SW 1271 (cell line): Measurements from ENCODE around the gene BRINP1.

ENCODE experiments used
- DNase-seq, 2 experiments: peaks; one replicate each; lab custom pipeline; 2025; lab: John Stamatoyannopoulos, UW

The BRINP1 gene

DNA sequence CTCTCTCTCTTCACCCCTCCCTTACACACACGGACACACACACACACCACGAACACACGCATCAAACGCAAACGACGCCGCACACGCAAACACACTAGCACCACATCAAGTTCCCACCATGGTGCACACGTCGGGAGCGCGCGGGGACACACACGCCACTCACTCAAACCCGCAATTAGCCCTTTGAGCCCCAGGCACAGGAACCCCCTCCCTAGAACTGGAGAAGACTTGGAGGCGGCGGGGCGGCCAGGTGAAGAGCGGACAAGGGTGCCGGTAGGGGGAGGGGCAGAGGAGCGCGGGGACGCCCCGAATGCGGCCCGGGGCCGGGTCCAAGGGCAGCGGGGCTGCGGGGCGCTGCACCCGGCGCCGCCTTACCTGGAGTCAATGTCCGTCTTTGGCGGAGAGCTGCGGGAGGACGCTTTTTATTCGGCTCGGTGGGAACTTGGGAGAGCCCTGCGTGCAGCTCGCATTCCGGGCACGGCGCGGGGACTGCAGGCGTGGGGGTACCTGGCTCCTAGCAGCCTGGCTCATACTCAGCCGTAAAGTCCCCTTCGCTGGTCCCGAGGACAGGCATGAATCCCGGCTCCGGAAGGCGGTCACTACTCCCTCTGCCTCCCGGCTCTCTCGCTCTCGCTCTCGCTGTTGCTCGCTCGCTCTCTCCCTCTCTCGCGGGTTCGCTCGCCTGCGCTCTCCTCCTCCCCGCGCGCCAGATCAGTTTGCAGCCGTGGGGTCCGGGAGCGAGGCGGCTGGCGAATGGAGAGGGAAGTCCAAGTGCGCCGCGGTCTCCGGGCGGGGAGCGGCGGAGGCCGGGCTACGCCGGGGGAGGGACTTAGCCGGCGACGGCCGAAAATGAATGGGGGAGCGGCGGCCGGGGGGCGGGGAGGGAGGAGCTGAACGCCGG, at the start of gene BRINP1:
Gene BRINP1 (minus strand): TSS at position 755 of the 901 bp plus-strand sequence. CDS start 56,080 bp downstream, outside the sequence.
- DNase-seq, result no peak

- no peak for DNase-seq
Observed at GRCh38 chr9:119418721-119419120, 49.5 kb upstream of the BRINP1 start.

DNA sequence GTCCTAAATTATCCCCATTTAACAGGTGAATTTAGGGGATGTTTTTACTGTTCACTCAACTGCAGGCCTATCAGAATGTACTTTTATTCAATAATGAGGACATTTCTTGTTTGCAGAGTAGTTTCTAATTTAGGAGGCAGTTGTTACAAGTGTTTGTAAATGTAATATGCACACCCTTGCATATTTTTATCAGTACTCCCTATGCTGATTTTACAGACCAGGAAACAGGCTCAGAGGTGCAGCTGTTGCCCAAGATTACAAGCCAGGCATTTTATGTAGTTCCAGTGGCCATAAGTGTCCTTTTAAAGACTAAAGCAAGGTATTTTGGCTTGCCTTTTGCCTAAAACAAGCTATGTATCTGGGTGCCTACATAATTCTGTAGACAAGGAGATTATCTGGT, 47.6 kb upstream of the BRINP1 start:
- DNase-seq, result no peak

DNA sequence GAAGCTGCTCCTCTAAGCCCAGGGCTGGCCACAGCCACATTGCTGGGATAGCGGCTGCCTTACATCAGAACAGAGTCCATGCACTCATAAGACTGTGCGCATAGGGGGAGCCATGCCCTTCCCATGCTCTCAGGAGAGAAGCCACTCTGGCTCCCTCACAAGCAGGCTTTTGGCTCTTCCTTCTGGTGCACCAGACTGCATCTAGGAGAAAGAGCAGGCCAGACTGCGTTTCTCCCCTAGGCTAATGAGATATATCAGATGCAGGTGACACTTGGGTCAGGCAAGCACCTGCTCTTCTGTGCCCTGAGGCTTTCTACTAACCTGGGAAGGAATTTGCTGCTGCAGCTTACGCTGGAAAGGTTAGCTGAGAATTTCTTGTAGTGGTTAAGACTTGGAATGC, 43.2 kb upstream of the BRINP1 start:
- no peak for DNase-seq

- no peak for DNase-seq
Observed at GRCh38 chr9:119409552-119409951, 40.3 kb upstream of the BRINP1 start.

DNA sequence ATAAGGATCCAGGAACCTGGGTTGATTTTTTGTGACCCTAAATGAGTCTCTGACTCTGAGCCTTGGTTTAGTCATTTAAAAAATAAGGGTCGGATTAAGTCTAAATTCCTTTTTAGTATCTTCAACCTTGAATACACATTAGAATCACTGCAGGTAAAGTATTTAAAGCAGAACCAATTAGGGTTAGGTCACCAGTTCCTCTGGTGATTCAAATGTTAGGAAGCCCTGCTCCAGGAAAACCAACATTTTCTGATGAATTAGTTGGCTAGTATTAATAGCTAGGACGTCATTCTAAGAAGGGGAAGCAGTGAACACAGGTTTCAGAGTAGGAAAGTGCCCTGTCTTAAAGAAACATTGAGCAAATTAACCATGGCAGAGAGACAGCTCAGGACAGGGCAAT, 31.4 kb upstream of the BRINP1 start:
- no peak for DNase-seq

- no peak for DNase-seq
Observed at GRCh38 chr9:119398350-119398749, 29.1 kb upstream of the BRINP1 start.

DNA sequence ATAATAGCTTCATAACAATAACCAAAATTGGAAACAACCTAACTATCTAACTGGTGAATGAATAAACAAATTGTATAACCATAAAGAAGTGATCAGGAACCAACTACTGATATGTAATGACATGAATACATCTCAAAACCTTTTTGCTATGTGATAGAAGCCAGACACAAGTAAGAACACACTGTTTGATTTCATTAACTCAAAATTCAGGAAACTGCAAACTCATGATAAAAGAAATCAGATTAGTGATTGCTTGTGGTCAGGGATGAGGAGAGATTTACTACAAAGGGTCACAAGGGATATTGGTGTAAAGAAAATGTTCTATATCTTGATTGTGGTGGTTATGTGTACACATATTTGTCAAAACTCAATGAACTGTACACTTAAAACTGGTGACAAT, 22.6 kb upstream of the BRINP1 start:
- no peak for DNase-seq

- peak in 1 of 2 experiments; percentile 10 for DNase-seq
Observed at GRCh38 chr9:119375892-119376291, 6.7 kb upstream of the BRINP1 start.

DNA sequence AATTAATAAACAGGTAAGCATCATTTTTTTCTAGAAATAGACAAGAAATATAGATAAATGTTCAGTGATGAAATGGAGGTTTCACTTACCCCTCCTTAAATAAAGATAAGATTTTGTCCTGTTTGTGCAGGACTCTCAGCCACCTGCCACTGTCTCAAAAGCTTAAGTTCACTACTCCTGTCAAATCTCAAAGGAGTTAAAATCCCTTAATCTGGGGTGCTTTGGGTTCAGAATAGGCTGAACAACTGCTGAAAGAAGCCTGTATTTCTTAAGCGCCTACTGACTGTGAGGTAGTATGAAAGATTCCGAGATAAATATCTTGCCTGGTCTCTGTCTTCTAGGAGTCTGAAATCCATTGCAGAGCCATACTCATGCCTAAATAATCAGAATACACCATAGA, 3.7 kb upstream of the BRINP1 start:
- DNase-seq, result no peak

GRCh38 chr9:119370816-119371215, 1.6 kb upstream of the BRINP1 start:
- DNase-seq, result peak in 1 of 2 experiments; percentile 1

DNA sequence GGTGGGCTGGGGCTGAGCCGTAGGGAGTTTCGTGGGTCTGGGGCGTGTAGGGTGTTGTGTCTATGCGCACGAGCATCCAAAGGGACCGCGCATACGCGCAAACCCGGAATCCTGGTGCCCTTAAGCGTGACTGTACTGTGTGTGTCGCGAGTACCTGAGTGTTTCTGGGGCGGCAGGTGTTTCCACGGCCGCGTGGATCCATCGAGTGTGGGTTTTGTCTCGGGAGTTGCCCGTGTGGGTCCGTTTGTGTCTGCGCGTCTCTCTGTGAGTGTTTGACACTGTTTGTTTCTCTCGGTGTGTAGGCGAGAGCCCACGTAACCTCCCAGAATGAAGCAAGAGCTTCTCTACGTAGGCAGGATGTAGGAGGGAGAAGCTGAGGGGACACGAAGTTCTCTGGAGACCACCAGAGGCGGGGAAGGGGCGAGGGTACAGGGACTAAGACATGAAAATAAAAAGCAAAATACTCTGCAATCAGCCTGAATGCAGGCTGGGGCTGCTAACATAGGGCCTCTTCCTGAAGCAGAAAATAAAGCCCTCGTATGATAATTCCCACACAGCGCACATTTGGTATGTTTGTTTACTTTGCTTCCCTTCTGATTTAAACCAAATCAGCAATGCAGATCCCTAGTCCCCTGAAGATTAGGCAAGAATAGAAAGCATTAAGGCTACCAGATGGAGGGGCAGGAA, 588 bp upstream of the BRINP1 start:
- DNase-seq, result no peak

GRCh38 chr9:119368179-119368578, 1.1 kb downstream of the BRINP1 start:
- DNase-seq, result no peak

DNA sequence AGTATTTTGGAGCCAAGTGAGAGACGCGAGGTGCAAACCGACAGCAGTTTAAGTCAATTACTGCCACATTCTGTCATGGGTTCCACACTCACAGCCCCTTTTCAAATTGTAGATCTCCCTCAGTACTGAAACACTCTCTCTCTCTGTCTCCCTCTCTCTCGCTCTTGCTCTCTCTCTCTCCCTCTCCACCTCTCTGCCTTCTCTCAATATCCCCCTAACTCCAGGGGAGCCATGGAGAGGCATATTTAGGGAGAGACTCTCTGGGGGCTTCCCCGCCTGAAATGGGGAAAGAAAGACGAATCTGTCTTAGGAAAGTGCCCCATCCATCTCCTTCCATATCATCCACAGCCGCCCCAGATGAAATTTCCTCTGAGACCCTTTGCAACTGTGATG, 1.6 kb downstream of the BRINP1 start:
- DNase-seq, result no peak

GRCh38 chr9:119366909-119367682, 2.1 kb downstream of the BRINP1 start:
- no peak for DNase-seq

DNA sequence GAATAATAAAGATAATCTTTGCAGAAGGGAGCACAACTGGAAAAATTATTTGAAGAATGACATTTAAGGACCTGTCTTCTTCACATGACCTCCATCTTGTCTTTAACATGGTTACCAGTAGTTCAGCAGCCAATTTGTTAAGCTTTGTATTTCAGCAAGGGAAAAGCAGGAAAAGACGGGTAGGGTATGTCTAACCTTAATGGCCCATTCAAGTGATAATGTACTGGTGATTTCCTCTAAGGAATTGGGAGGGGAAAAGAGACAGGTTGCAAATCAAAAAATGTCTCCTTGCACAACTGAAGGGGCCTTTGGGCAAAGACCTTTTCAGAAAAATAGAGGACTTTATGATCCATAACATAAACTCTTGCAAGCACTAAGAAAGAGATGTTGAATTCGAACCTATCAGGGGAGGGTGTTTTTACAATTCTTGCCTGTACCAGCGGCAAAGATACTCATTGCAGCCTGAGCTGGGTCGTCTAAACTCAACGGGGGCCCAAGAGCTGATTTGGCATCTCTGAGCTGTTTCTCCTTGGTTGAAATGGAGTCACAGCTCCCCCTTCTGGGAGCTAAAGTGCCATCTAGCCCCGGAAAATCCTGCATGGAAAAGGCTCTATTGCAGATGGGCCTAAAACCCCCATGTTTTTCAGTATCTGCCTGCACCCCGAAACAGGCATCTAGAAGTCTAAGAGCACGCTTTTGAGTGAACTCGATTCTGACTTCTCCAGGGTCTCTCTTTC, 3.8 kb downstream of the BRINP1 start:
- no peak for DNase-seq

DNA sequence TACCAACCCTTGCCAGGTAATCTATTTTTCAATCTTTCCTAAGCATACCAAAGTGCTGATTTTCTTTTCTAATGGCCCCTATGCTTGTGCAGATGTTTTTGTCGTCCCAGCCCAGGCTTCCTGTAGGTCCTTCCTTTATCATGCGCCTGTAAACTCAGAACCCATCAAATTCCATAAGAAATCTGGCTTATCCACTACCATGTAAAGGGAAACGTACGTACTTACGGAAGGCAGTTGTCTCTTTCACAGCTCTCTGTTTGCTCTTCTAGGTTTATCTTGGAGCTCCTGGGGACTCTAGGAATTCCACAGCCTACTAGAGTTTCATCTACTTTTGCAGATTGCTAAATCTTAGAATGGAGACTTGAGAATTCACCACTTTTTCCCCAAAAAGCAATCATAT, 9.0 kb downstream of the BRINP1 start:
- DNase-seq, result no peak

DNA sequence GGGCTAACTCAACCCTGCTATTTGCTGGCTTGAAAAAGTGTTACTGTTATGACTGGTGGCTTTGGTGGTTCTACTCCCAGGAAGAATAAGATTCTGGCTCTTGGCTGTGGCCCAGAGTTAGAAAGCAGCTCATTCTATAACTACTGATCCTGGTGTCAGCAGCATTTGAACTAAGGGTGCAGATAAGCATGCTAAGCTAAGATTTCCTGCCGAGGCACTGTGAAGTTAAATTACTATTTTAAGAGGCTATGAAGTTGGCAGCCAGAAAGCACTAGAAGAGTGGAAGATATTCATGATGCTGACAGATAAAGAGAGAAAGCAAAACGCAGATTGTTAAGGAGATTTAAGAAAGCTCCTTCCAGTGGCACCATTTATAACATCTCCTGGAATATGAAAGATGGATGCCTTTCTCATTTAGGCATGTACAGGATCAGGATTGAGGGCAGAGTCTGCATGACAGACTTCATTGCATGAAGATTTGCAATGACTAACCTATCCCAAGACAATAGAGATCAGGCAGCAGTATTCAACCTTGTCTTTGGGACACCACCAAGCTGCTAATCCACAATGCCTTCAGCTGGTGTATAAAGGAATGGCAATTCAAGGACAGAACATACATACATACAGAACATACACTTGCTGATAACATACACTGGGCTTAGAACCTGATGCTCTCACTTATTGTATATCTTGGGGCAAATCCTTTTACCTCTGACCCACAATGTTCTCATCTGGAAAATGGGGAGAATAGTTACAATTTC, 11.7 kb downstream of the BRINP1 start:
- DNase-seq, result no peak

GRCh38 chr9:119349351-119349825, 19.8 kb downstream of the BRINP1 start:
- no peak for DNase-seq

GRCh38 chr9:119343059-119343990, 25.9 kb downstream of the BRINP1 start:
- no peak for DNase-seq
